HepG2 (cell line): ENCODE measurements around the gene GRB2. TPM values are rescaled to one million over a fixed set of nuclear protein-coding genes. Genes with fewer than 3 reads are reported as not detected.

ENCODE experiments used
- BCL6 ChIP-seq: IDR thresholded peaks from 2 replicates; pipeline ENCODE4 v1.6.1; 2016; ENCODE audit warnings: missing genetic modification reagents, missing compliant biosample characterization
- CHCHD3 ChIP-seq: sonication (generic); formaldehyde crosslinking; IDR thresholded peaks from 2 replicates; pipeline ENCODE4 v1.8.0; 2022; ENCODE audit warnings: mild to moderate bottlenecking, missing genetic modification reagents, moderate library complexity
- DBP ChIP-seq: sonication (generic); formaldehyde crosslinking; IDR thresholded peaks from 2 replicates; pipeline ENCODE4 v1.4.0; 2020; ENCODE audit warnings: missing genetic modification reagents; ENCODE audit errors: not compliant biosample characterization
- ELF1 ChIP-seq: sonication (generic); formaldehyde crosslinking; IDR thresholded peaks from 2 replicates; pipeline ENCODE4 v1.4.0; 2020; ENCODE audit warnings: missing genetic modification reagents
- GPN1 ChIP-seq: sonication (generic); formaldehyde crosslinking; IDR thresholded peaks from 2 replicates; pipeline ENCODE4 v1.5.1; 2020; ENCODE audit warnings: missing genetic modification reagents, borderline replicate concordance
- KMT2B ChIP-seq: IDR thresholded peaks from 2 replicates; pipeline ENCODE4 v1.6.1; 2016; ENCODE audit warnings: missing genetic modification reagents, missing compliant biosample characterization
- LBX2 ChIP-seq: sonication (generic); formaldehyde crosslinking; IDR thresholded peaks from 2 replicates; pipeline ENCODE4 v1.5.0; 2020; ENCODE audit warnings: missing genetic modification reagents, mild to moderate bottlenecking, borderline replicate concordance
- NFATC3 ChIP-seq: sonication (generic); formaldehyde crosslinking; IDR thresholded peaks from 2 replicates; pipeline ENCODE4 v1.5.1; 2020; ENCODE audit warnings: mild to moderate bottlenecking, missing genetic modification reagents
- NFIC ChIP-seq: IDR thresholded peaks from 2 replicates; pipeline ENCODE4 v1.6.1; 2012; ENCODE audit warnings: mild to moderate bottlenecking, low read length, inconsistent platforms
- PREB ChIP-seq: sonication (generic); formaldehyde crosslinking; IDR thresholded peaks from 2 replicates; pipeline ENCODE4 v1.4.0; 2020; ENCODE audit warnings: missing genetic modification reagents
- ZBTB14 ChIP-seq: sonication (generic); formaldehyde crosslinking; IDR thresholded peaks from 2 replicates; pipeline ENCODE4 v1.4.0; 2020; ENCODE audit warnings: missing genetic modification reagents
- ZKSCAN1 ChIP-seq: fragments of 150-350 bp; IDR thresholded peaks from 2 replicates; pipeline ENCODE4 v1.6.1; 2014; ENCODE audit warnings: low read length
- ZNF430 ChIP-seq: sonication (generic); formaldehyde crosslinking; IDR thresholded peaks from 2 replicates; pipeline ENCODE4 v1.9.0; 2021; ENCODE audit warnings: mild to moderate bottlenecking, missing genetic modification reagents
- ZNF431 ChIP-seq: sonication (generic); formaldehyde crosslinking; IDR thresholded peaks from 2 replicates; pipeline ENCODE4 v1.9.0; 2022; ENCODE audit warnings: missing genetic modification reagents, low read depth, mild to moderate bottlenecking, borderline replicate concordance
- ZNF530 ChIP-seq: sonication (generic); formaldehyde crosslinking; IDR thresholded peaks from 2 replicates; pipeline ENCODE4 v1.5.0; 2020; ENCODE audit warnings: low read depth, mild to moderate bottlenecking, missing genetic modification reagents
- ZNF556 ChIP-seq: sonication (generic); formaldehyde crosslinking; IDR thresholded peaks from 2 replicates; pipeline ENCODE4 v1.4.0; 2020; ENCODE audit warnings: mild to moderate bottlenecking, missing genetic modification reagents, borderline replicate concordance
- ZNF7 ChIP-seq: IDR thresholded peaks from 2 replicates; pipeline ENCODE4 v1.6.1; 2016; ENCODE audit warnings: missing biosample characterization, missing genetic modification reagents
- ZNF790 ChIP-seq: sonication (generic); formaldehyde crosslinking; IDR thresholded peaks from 2 replicates; pipeline ENCODE4 v1.8.0; 2022; ENCODE audit warnings: missing genetic modification reagents, mild to moderate bottlenecking, borderline replicate concordance
- ZUFSP ChIP-seq: sonication (generic); formaldehyde crosslinking; IDR thresholded peaks from 2 replicates; pipeline ENCODE4 v1.9.0; 2021; ENCODE audit warnings: missing genetic modification reagents, mild to moderate bottlenecking, borderline replicate concordance
- ZZZ3 ChIP-seq: sonication (generic); formaldehyde crosslinking; IDR thresholded peaks from 2 replicates; pipeline ENCODE4 v1.4.0; 2020; ENCODE audit warnings: missing genetic modification reagents, mild to moderate bottlenecking, borderline replicate concordance
- polyA plus RNA-seq, 8 experiments: library from polyadenylated mRNA; depleted of rRNA in 3 of 8; stranded (reverse) in 7 of 8; unstranded in 1 of 8; fragments of >200 nt; fragmentation: Illumina TruSeq in 4 of 8; extraction: Trizol in 4 of 8; gene quantifications; 2 replicates each; pipeline versions ENCODE4 v1.2.1 to v1.2.3, GENCODE V29; 2011 to 2016; ENCODE audit warnings: low read depth in 4 of 8, missing spikeins in 1 of 8, mixed read lengths in 1 of 8; ENCODE audit not compliant: insufficient read depth in 1 of 8
- total RNA-seq, 5 experiments: library from RNA; depleted of rRNA; stranded (reverse); fragments of >200 nt; fragmentation: Illumina TruSeq; extraction: Trizol; gene quantifications; 2 replicates each; pipeline ENCODE4 v1.2.3, GENCODE V29; 2016; ENCODE audit warnings: low read depth in 1 of 5
- TF ChIP-seq, protein P1 (sequence below): sonication (generic); formaldehyde crosslinking; IDR thresholded peaks from 2 replicates; pipeline ENCODE4 v1.4.0; 2020; ENCODE audit warnings: missing genetic modification reagents
- TF ChIP-seq, protein P2 (sequence below): IDR thresholded peaks from 2 replicates; pipeline ENCODE4 v1.6.1; 2016; ENCODE audit warnings: control low read depth

The GRB2 gene
- total and polyA plus RNA-seq, 2 of the 13 experiments (the other 11 are each of a cell fraction or from before 2014, with no cell fraction given), result 84.6 to 92.3 TPM

- TF ChIP-seq, protein P1, sequence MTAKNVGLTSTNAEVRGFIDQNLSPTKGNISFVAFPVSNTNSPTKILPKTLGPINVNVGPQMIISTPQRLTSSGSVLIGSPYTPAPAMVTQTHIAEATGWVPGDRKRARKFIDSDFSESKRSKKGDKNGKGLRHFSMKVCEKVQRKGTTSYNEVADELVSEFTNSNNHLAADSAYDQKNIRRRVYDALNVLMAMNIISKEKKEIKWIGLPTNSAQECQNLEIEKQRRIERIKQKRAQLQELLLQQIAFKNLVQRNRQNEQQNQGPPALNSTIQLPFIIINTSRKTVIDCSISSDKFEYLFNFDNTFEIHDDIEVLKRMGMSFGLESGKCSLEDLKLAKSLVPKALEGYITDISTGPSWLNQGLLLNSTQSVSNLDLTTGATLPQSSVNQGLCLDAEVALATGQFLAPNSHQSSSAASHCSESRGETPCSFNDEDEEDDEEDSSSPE, result peak; percentile 30; the same call in 1 of the 2 replicates
- TF ChIP-seq ZZZ3 (no peak), ZNF7 (CRISPR knock-in tag) (no peak), ZBTB14 (CRISPR knock-in tag) (no peak), ZNF530 (CRISPR knock-in tag) (no peak), BCL6 (peak; percentile 47), DBP (CRISPR knock-in tag) (no peak), ZUFSP (CRISPR knock-in tag) (no peak), KMT2B (CRISPR knock-in tag) (no peak), NFIC (0 out of 2 replicates have a peak, but pooled peaks have one; percentile 33), PREB (CRISPR knock-in tag) (no peak), LBX2 (CRISPR knock-in tag) (no peak), ZNF556 (CRISPR knock-in tag) (peak; percentile 30; the same call in 1 of the 2 replicates), CHCHD3 (CRISPR knock-in tag) (no peak), ZNF431 (CRISPR knock-in tag) (no peak), ELF1 (0 out of 2 replicates have a peak, but pooled peaks have one; percentile 34), ZKSCAN1 (no peak), NFATC3 (CRISPR knock-in tag) (no peak), ZNF790 (CRISPR knock-in tag) (no peak), GPN1 (CRISPR knock-in tag) (no peak), ZNF430 (no peak)
- TF ChIP-seq, protein P2, sequence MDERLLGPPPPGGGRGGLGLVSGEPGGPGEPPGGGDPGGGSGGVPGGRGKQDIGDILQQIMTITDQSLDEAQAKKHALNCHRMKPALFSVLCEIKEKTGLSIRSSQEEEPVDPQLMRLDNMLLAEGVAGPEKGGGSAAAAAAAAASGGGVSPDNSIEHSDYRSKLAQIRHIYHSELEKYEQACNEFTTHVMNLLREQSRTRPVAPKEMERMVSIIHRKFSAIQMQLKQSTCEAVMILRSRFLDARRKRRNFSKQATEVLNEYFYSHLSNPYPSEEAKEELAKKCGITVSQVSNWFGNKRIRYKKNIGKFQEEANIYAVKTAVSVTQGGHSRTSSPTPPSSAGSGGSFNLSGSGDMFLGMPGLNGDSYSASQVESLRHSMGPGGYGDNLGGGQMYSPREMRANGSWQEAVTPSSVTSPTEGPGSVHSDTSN (CRISPR knock-in tag), result no peak
These were observed 24.9 kb upstream of the GRB2 start (continued) for GRCh38 chr17:75430159-75430974.
